ENCODE measurements around the gene TP73. TPM values are rescaled to one million over a fixed set of nuclear protein-coding genes. Genes with fewer than 3 reads are reported as not detected.

The TP73 gene
- total RNA-seq, 4 donors from 2014 or later = 4.9 to 8.8 (median 7.0) TPM

GRCh38 chr1:3632298-3632697, 20.0 kb upstream of the TP73 start:
- intact Hi-C loops (cut with DNase I) = no loop called here
- no peak for TF ChIP-seq POLR2A (IDR thresholded peaks at IDR 0.05)
- TF ChIP-seq CTCF (IDR thresholded peaks at IDR 0.05) = no peak
- Histone ChIP-seq H3K27me3 (no peaks in the 10 kb centered on the region), H3K9me3 (no peaks in the 10 kb centered on the region), H3K36me3 (peaks cover 29 to 100% (median 31%) of the 10 kb centered on the region in 3 donors), H3K4me1 (peaks cover 8 to 25% (median 13%) of the 10 kb centered on the region in 3 donors), H3K27ac (peak overlapping the region; percentile 0 to 77 (median 44)), H3K4me3 (no peak overlapping the region)
- no peak for DNase-seq
- WGBS, 2 donors = 84 to 85% methylated on average over 12 of the region's 17 CpGs

GRCh38 chr1:3632716-3633343, 19.5 kb upstream of the TP73 start:
- whole genome bisulfite sequencing, 2 donors = 90% methylated on average over 18 of the region's 26 CpGs; no CpG with 5 or more reads in 1 of the 2 donors

GRCh38 chr1:3633344-3634058, 18.8 kb upstream of the TP73 start:
- 94 to 99% methylated on average over 15 to 17 of the region's 28 CpGs for WGBS, 2 donors
- H3K4me3 ChIP-seq = no peak overlapping the region
- TF ChIP-seq POLR2A (IDR thresholded peaks at IDR 0.05) = no peak
- TF ChIP-seq CTCF (IDR thresholded peaks at IDR 0.05) = no peak
- intact Hi-C loops (cut with DNase I) = no loop called here
- H3K36me3 ChIP-seq = peaks cover 23 to 100% (median 26%) of the 10 kb centered on the region in 3 donors
- no peak overlapping the region for H3K27ac ChIP-seq
- peaks cover 8 to 25% (median 13%) of the 10 kb centered on the region in 3 donors for H3K4me1 ChIP-seq
- DNase-seq = no peak
- no peaks in the 10 kb centered on the region for H3K27me3 ChIP-seq
- no peaks in the 10 kb centered on the region for H3K9me3 ChIP-seq

More at GRCh38 chr1:3632716-3633343, 19.5 kb upstream of the TP73 start:
- DNase-seq = no peak
- no peak for TF ChIP-seq POLR2A (IDR thresholded peaks at IDR 0.05)
- TF ChIP-seq CTCF (IDR thresholded peaks at IDR 0.05) = no peak
- no peak overlapping the region for H3K4me3 ChIP-seq
- no peaks in the 10 kb centered on the region for H3K9me3 ChIP-seq
- H3K36me3 ChIP-seq = peaks cover 26 to 100% (median 26%) of the 10 kb centered on the region in 3 donors
- H3K4me1 ChIP-seq = peaks cover 8 to 25% (median 13%) of the 10 kb centered on the region in 3 donors
- H3K27ac ChIP-seq = peak overlapping the region in 1 of 4 donors; percentile 0
- no peaks in the 10 kb centered on the region for H3K27me3 ChIP-seq
- intact Hi-C loops (cut with DNase I) = no loop called here

- peaks cover 8 to 25% (median 13%) of the 10 kb centered on the region in 3 donors for H3K4me1 ChIP-seq
- intact Hi-C loops (cut with DNase I) = no loop called here
- no peak overlapping the region for H3K4me3 ChIP-seq
- H3K27me3 ChIP-seq = no peaks in the 10 kb centered on the region
- H3K27ac ChIP-seq = no peak overlapping the region
- no peak for TF ChIP-seq CTCF (IDR thresholded peaks at IDR 0.05)
- no peak for TF ChIP-seq POLR2A (IDR thresholded peaks at IDR 0.05)
- no peak for DNase-seq
- 95 to 100% methylated on average over 4 to 19 of the region's 22 CpGs for WGBS, 2 donors
- H3K9me3 ChIP-seq = no peaks in the 10 kb centered on the region
- peaks cover 20 to 100% (median 23%) of the 10 kb centered on the region in 3 donors for H3K36me3 ChIP-seq
These were observed 18.1 kb upstream of the TP73 start for GRCh38 chr1:3634059-3634800.
